SK-MEL-5 (cell line): Measurements from ENCODE around the gene DDX18. TPM values are rescaled to one million over a fixed set of nuclear protein-coding genes. Genes with fewer than 3 reads are reported as not detected.

ENCODE experiments used
- DNase-seq: peaks from one replicate; pipeline ENCODE4 v3.0.0-alpha.2; 2016; ENCODE audit warnings: low read depth, low spot score
- in situ Hi-C: cut with HindIII; loops from 2 replicates; pipeline ENCODE4 v1.10.0; 2016; ENCODE audit warnings: low sequenced_read_pairs, high pct_unique_total_duplicates, low pct_unique_long_range_greater_than_20kb
- total RNA-seq: library from RNA; depleted of rRNA; stranded (reverse); fragments of >200 nt; shearing (Covaris generic); gene quantifications from 2 replicates; pipeline ENCODE4 v1.2.3, GENCODE V29; 2014; rRNA removed

The DDX18 gene
- total RNA-seq, 1 experiment from 2014 or later = 85.1 TPM

DNA sequence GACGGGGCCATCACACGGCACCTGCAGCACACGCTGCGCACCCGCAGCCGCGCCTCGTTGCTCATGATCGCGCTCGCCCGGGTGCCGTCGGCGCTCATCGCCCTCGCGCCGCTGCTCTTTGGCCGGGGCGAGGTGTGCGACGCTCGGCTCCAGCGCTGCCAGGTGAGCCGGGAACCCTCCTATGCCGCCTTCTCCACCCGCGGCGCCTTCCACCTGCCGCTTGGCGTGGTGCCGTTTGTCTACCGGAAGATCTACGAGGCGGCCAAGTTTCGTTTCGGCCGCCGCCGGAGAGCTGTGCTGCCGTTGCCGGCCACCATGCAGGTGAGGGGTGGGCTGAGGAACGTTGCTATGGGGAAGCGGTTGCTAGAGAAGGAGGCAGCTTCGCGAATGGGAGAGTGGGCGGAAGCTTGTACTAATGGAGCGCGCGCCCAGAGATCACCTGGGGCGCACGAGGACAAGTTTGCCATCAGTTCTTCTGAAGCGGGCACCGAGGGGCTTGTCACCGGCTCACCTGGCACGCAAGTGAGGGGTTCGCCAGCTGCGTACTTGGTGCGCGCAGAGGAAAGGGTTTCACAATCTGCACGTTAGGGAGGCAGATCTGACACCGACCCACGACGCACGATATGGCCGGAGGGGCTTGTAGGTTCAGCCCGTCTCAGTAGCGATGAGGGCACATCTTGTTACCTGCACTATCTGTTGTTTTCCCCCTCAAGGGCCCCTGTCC lies 45.6 kb downstream of the DDX18 start:
- DNase-seq = no peak
- in situ Hi-C loops = no loop called here

DNA sequence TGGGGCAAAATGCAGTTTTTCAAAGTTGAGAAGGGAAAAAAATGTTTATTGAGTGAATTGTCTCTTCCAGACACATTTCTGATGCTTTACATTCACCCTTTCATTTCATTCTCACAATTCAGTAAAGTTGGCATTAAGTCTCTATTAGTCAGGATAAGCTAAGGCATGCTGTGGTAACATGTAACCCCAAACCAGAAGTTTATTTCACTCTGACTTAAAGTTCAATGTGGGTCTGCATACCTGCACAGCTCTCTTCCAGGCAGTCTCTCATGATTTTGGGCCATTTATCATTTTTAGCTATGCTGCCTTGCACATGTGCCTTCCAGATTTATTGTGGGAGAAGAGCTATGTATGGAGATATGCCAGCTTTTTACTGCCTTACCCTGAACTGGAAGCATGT lies 48.0 kb downstream of the DDX18 start:
- in situ Hi-C loops = no loop called here
- DNase-seq = no peak

DNA sequence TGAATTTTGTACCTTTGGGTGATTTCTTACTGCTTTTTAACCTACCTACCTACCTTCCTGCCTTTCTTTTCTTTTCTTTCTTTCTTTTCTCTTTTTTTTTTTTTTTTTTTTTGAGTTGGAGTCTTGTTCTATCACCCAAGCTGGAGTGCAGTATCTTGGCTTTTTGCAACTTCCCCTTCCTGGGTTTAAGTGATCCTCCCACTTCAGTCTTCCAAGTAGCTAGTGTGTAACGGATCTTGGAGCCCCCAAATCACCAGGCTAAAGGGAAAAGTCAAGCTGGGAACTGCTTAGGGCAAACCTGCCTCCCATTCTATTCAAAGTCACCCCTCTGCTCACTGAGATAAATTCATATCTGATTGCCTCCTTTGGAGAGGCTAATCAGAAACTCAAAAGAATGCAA lies 61.3 kb downstream of the DDX18 start:
- in situ Hi-C loops = no loop called here
- no peak for DNase-seq

DNA sequence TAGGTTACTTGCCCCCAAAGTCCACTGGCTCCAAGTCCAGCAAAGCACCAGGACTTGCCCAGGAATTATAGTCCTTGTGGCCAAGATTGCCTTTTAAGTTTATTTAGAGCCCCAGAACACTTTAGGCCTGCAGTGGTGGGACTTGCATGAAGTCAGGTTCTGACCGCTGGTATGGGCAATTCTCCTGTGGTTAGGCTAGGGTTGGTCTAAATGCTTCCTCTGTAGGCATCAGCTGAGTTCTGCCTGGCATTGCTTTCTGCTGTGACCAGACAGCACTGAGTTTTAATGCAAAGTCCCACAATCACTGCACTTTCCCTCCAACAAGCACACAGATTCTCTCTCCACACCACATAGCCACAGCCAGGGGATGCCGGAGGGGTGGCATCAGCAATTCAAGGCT lies 64.5 kb downstream of the DDX18 start:
- DNase-seq = no peak
- in situ Hi-C loops = no loop called here

Other genes with a start within 250 kb of the DDX18 start
- 20.9 and 22.2 TPM in 2 replicates for gene CCDC93, start 199.4 kb downstream of the DDX18 start, total RNA-seq